ENCODE measurements around the gene TMEM170B.

TMEM170B gene

DNA sequence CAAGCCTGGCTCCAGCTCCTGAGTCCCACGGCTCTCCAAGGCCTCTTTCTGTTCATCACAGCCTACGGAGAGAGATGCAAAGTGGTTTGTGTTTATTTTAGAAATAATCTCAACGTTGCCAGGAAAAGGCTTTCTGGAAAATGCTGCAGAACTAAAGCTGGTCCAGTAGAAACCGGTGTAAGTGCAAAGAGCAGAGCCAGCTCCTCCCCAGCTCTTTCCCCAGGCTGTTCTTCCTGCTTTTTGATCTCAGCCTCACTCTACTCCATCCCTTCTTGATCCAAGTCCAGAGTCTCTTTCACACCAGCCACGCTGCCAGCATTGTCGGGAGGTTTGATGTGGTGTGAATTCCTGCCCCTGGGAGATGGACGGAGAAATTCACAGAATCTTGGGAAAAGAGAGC, 69.8 kb downstream of the TMEM170B start:
- DNase-seq: peak; percentile 80

DNA sequence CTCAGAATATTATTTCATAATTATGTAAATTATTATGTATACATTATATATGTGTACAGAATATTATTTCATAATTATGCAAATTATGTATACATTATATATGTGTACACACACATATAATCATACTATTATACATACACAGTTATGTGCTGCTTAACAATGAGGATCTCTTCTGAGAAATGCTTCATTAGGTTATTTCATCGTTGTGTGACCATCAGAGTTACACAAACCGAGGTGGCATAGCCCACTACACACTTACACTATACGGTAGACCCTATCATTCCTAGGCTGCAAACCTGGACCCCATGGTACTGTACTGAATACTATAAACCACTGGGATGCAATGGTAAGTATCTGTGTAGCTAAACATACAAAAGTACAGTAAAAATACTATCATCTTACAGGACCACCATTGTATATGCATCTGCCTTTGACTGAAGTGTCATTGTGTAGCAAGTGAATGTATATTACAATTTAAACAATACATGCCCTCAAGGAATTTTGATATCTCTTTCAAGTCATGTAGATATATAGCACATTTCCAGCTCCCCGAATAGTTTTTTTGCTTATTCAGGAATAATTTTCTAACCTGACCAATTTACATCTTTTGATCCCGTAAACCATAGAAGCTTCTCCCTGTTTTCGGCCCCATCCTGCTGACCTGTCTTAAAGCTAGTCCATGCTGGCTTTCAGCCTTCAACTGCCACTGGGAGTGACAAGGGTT, 71.2 kb downstream of the TMEM170B start:
- WGBS (ENCODE audit: extremely low coverage, insufficient coverage, low lambda C conversion rate): no CpG with 5 or more reads among the region's 6 CpGs
- Histone ChIP-seq H4K8ac (ENCODE audit: low read depth, low read length) (no peak overlapping the region), H3K4me1 (ENCODE audit: control insufficient read depth, low read depth, low read length) (peaks cover 2% of the 10 kb centered on the region), H3K79me1 (ENCODE audit: low read length) (no peaks in the 10 kb centered on the region), H3K56ac (ENCODE audit: low read length) (peak overlapping the region; percentile 17), H3K18ac (ENCODE audit: low read length) (no peak overlapping the region), H3K4me3 (ENCODE audit: low read length) (no peak overlapping the region), H3K9ac (ENCODE audit: low read length) (no peak overlapping the region), H3K4me2 (ENCODE audit: low read length) (no peak overlapping the region), H4K5ac (ENCODE audit: low read length) (no peak overlapping the region), H3K79me2 (ENCODE audit: control insufficient read depth, insufficient read depth, low read length) (no peaks in the 10 kb centered on the region), H3K36me3 (ENCODE audit: control insufficient read depth, insufficient read depth, low read length) (no peaks in the 10 kb centered on the region), H2AK5ac (ENCODE audit: low read length) (no peak overlapping the region), H3K27ac (ENCODE audit: low read depth, low read length) (peak overlapping the region; percentile 27), H2BK15ac (replicated peaks; ENCODE audit: low read depth) (no peak overlapping the region), H3K27me3 (ENCODE audit: insufficient read depth, low read length, poor library complexity) (no peaks in the 10 kb centered on the region), H2BK120ac (ENCODE audit: low read depth, low read length) (no peak overlapping the region), H3K23ac (ENCODE audit: low read length) (no peak overlapping the region), H3K4ac (ENCODE audit: low read depth, low read length) (no peak overlapping the region), H2BK5ac (ENCODE audit: low read length) (no peak overlapping the region)
- no peak for DNase-seq

More for the DNA sequence above, 69.8 kb downstream of the TMEM170B start:
- H3K18ac ChIP-seq (ENCODE audit: low read length): peak overlapping the region; percentile 39
- H3K36me3 ChIP-seq (ENCODE audit: control insufficient read depth, insufficient read depth, low read length): no peaks in the 10 kb centered on the region
- no peak overlapping the region for H3K9ac ChIP-seq (ENCODE audit: low read length)
- H2BK5ac ChIP-seq (ENCODE audit: low read length): no peak overlapping the region
- no peak overlapping the region for H3K4me3 ChIP-seq (ENCODE audit: low read length)
- no peak overlapping the region for H4K5ac ChIP-seq (ENCODE audit: low read length)
- H3K4ac ChIP-seq (ENCODE audit: low read depth, low read length): no peak overlapping the region
- H2BK15ac ChIP-seq (replicated peaks; ENCODE audit: low read depth): no peak overlapping the region
- WGBS (ENCODE audit: extremely low coverage, insufficient coverage, low lambda C conversion rate): no CpG with 5 or more reads among the region's 7 CpGs
- H2BK120ac ChIP-seq (ENCODE audit: low read depth, low read length): no peak overlapping the region
- H3K4me1 ChIP-seq (ENCODE audit: control insufficient read depth, low read depth, low read length): peaks cover 2% of the 10 kb centered on the region
- H4K8ac ChIP-seq (ENCODE audit: low read depth, low read length): no peak overlapping the region
- H3K23ac ChIP-seq (ENCODE audit: low read length): no peak overlapping the region
- no peaks in the 10 kb centered on the region for H3K27me3 ChIP-seq (ENCODE audit: insufficient read depth, low read length, poor library complexity)
- H3K4me2 ChIP-seq (ENCODE audit: low read length): no peak overlapping the region
- H3K79me1 ChIP-seq (ENCODE audit: low read length): no peaks in the 10 kb centered on the region
- H3K56ac ChIP-seq (ENCODE audit: low read length): no peak overlapping the region
- H3K79me2 ChIP-seq (ENCODE audit: control insufficient read depth, insufficient read depth, low read length): no peaks in the 10 kb centered on the region
- no peak overlapping the region for H2AK5ac ChIP-seq (ENCODE audit: low read length)
- peak overlapping the region; percentile 1 for H3K27ac ChIP-seq (ENCODE audit: low read depth, low read length)

DNA sequence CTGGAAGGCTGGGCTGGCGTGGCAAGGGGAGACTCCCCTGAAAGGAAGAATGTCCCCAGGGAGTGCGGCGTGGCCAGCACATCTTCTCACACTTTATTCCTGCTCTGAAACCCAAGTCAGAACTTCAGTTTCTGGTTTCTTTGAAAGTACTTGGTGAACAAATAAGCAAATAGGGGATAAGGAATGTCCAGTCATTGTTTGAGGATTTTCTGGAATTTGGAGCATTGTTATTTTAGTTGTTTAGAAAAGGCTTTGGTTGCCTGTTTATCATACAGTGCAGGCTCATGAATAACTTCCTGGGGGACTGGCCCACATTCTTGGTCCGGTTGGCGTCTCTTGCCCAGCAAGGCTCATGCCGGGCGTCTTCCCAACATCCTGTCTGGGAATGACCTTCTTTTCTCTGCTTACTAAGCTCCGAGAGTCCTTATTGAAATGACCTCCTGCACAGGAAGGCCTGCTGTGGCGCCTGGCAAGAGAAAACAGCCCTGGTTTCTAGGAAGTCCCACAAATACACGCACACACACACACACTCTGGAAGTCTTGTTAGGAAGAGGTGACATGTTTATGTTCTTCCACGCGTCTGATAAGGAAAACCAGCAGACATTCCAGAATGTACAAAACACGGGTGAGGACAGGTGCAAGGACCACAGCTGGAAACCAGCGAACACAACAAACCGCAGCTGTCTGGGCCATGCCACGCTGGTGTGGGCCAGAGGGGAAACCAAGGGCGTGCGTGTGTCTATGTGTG, 71.9 kb downstream of the TMEM170B start:
- peak overlapping the region; percentile 69 for H3K18ac ChIP-seq (ENCODE audit: low read length)
- no peak overlapping the region for H2AK5ac ChIP-seq (ENCODE audit: low read length)
- peak overlapping the region; percentile 29 for H3K27ac ChIP-seq (ENCODE audit: low read depth, low read length)
- no CpG with 5 or more reads among the region's 18 CpGs for WGBS (ENCODE audit: extremely low coverage, insufficient coverage, low lambda C conversion rate)
- peak; percentile 68 for DNase-seq
- H2BK120ac ChIP-seq (ENCODE audit: low read depth, low read length): no peak overlapping the region
- no peak overlapping the region for H3K4me3 ChIP-seq (ENCODE audit: low read length)
- H3K9ac ChIP-seq (ENCODE audit: low read length): no peak overlapping the region
- H4K8ac ChIP-seq (ENCODE audit: low read depth, low read length): no peak overlapping the region
- H3K79me2 ChIP-seq (ENCODE audit: control insufficient read depth, insufficient read depth, low read length): no peaks in the 10 kb centered on the region
- H2BK5ac ChIP-seq (ENCODE audit: low read length): peak overlapping the region; percentile 43
- H3K23ac ChIP-seq (ENCODE audit: low read length): no peak overlapping the region
- H3K4ac ChIP-seq (ENCODE audit: low read depth, low read length): no peak overlapping the region
- H3K36me3 ChIP-seq (ENCODE audit: control insufficient read depth, insufficient read depth, low read length): no peaks in the 10 kb centered on the region
- H3K27me3 ChIP-seq (ENCODE audit: insufficient read depth, low read length, poor library complexity): no peaks in the 10 kb centered on the region
- H4K5ac ChIP-seq (ENCODE audit: low read length): no peak overlapping the region
- no peaks in the 10 kb centered on the region for H3K79me1 ChIP-seq (ENCODE audit: low read length)
- H3K56ac ChIP-seq (ENCODE audit: low read length): peak overlapping the region; percentile 17
- H3K4me2 ChIP-seq (ENCODE audit: low read length): no peak overlapping the region
- H3K4me1 ChIP-seq (ENCODE audit: control insufficient read depth, low read depth, low read length): peaks cover 2% of the 10 kb centered on the region
- H2BK15ac ChIP-seq (replicated peaks; ENCODE audit: low read depth): no peak overlapping the region

DNA sequence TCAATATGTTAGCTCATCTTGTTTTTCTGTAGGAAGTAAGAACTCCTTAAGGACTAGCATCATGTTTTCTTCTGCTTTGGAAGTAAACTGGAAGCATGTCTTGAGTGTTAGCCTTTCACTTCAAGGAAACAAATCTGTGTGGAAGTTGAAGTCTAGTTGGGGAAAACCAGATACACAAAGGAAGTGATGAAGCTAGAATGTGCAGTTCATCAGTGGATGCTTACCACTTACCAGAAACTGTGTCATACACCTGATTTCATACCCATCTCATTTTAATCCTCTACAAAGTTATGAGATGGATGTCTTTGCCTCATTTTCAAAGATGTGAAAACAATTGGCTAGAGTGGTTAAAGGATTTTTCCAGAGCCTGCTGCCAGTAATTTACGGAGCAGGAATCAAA, 75.8 kb downstream of the TMEM170B start:
- DNase-seq: no peak

DNA sequence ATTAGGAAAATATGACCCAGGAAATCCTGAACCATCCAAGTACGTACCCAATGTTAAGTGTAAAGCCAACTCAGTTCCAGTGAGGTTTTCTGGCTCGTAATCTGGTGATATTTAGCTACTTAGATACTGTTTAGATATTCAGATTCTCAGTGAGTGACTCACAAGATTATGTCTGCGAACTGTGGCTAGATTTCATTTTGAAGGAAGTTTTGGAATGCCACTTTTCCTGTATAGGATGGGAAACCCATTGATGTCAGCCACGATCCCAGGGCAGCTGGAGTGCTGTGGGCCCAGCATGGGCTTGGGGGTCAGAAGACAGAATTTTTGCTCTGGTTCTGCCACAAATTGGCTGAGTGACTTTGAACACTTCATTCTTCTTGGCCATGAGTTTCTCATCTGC, 76.3 kb downstream of the TMEM170B start:
- H3K36me3 ChIP-seq (ENCODE audit: control insufficient read depth, insufficient read depth, low read length): no peaks in the 10 kb centered on the region
- H4K8ac ChIP-seq (ENCODE audit: low read depth, low read length): no peak overlapping the region
- no peak overlapping the region for H3K56ac ChIP-seq (ENCODE audit: low read length)
- peak overlapping the region; percentile 32 for H2BK120ac ChIP-seq (ENCODE audit: low read depth, low read length)
- peak overlapping the region; percentile 69 for H3K18ac ChIP-seq (ENCODE audit: low read length)
- H3K4ac ChIP-seq (ENCODE audit: low read depth, low read length): no peak overlapping the region
- no peak overlapping the region for H3K4me2 ChIP-seq (ENCODE audit: low read length)
- H3K4me3 ChIP-seq (ENCODE audit: low read length): no peak overlapping the region
- no peak overlapping the region for H3K9ac ChIP-seq (ENCODE audit: low read length)
- H3K23ac ChIP-seq (ENCODE audit: low read length): peak overlapping the region; percentile 60
- no peaks in the 10 kb centered on the region for H3K79me2 ChIP-seq (ENCODE audit: control insufficient read depth, insufficient read depth, low read length)
- no peak overlapping the region for H4K5ac ChIP-seq (ENCODE audit: low read length)
- DNase-seq: peak; percentile 44
- no peaks in the 10 kb centered on the region for H3K4me1 ChIP-seq (ENCODE audit: control insufficient read depth, low read depth, low read length)
- H2BK5ac ChIP-seq (ENCODE audit: low read length): no peak overlapping the region
- H2BK15ac ChIP-seq (replicated peaks; ENCODE audit: low read depth): peak overlapping the region; percentile 27
- H2AK5ac ChIP-seq (ENCODE audit: low read length): no peak overlapping the region
- no peaks in the 10 kb centered on the region for H3K27me3 ChIP-seq (ENCODE audit: insufficient read depth, low read length, poor library complexity)
- no peak overlapping the region for H3K27ac ChIP-seq (ENCODE audit: low read depth, low read length)
- H3K79me1 ChIP-seq (ENCODE audit: low read length): no peaks in the 10 kb centered on the region
- WGBS (ENCODE audit: extremely low coverage, insufficient coverage, low lambda C conversion rate): no CpG with 5 or more reads among the region's 4 CpGs

More for the DNA sequence above, 75.8 kb downstream of the TMEM170B start:
- Histone ChIP-seq H4K5ac (ENCODE audit: low read length) (no peak overlapping the region), H3K9ac (ENCODE audit: low read length) (no peak overlapping the region), H3K27ac (ENCODE audit: low read depth, low read length) (no peak overlapping the region), H3K18ac (ENCODE audit: low read length) (no peak overlapping the region), H4K8ac (ENCODE audit: low read depth, low read length) (no peak overlapping the region), H3K79me1 (ENCODE audit: low read length) (no peaks in the 10 kb centered on the region), H3K79me2 (ENCODE audit: control insufficient read depth, insufficient read depth, low read length) (no peaks in the 10 kb centered on the region), H2AK5ac (ENCODE audit: low read length) (no peak overlapping the region), H2BK5ac (ENCODE audit: low read length) (no peak overlapping the region), H3K36me3 (ENCODE audit: control insufficient read depth, insufficient read depth, low read length) (no peaks in the 10 kb centered on the region), H3K27me3 (ENCODE audit: insufficient read depth, low read length, poor library complexity) (no peaks in the 10 kb centered on the region), H3K4ac (ENCODE audit: low read depth, low read length) (no peak overlapping the region), H3K4me2 (ENCODE audit: low read length) (no peak overlapping the region), H2BK120ac (ENCODE audit: low read depth, low read length) (no peak overlapping the region), H3K56ac (ENCODE audit: low read length) (no peak overlapping the region), H3K23ac (ENCODE audit: low read length) (no peak overlapping the region), H3K4me3 (ENCODE audit: low read length) (no peak overlapping the region), H2BK15ac (replicated peaks; ENCODE audit: low read depth) (no peak overlapping the region), H3K4me1 (ENCODE audit: control insufficient read depth, low read depth, low read length) (no peaks in the 10 kb centered on the region)
- no CpG with 5 or more reads among the region's 1 CpG for WGBS (ENCODE audit: extremely low coverage, insufficient coverage, low lambda C conversion rate)

All from mesendoderm (in vitro differentiated cells).